Psoas muscle (tissue), 8 donors: ENCODE measurements around the gene STAT4. TPM values are rescaled to one million over a fixed set of nuclear protein-coding genes. Genes with fewer than 3 reads are reported as not detected.

ENCODE experiments used
- ATAC-seq, 4 donors: fragments of 200-7000 bp; cut with Tn5 transposase; one replicate each; pipeline ENCODE4 v1.9.1; 2020; ENCODE audit warnings: moderate library complexity in 3 of 4, mild to moderate bottlenecking in 2 of 4
- DNase-seq, 2 donors: peaks; one replicate each; pipeline ENCODE4 v3.0.0-alpha.2; 2020
- H3K27ac ChIP-seq: fragments of 200-600 bp; one replicate; pipeline ENCODE4 v1.8.0; 2022
- H3K27me3 ChIP-seq, 3 donors: fragments of 200-600 bp in 1 of 3; one replicate each; pipeline versions ENCODE4 v1.6.1 to v1.8.0; 2013 to 2022; ENCODE audit warnings: low read length in 2 of 3, mild to moderate bottlenecking in 2 of 3, moderate library complexity in 1 of 3; ENCODE audit not compliant: insufficient read depth in 3 of 3
- H3K36me3 ChIP-seq, 2 donors: fragments of 200-600 bp in 1 of 2; one replicate each; pipeline versions ENCODE4 v1.6.1 to v1.8.0; 2013 to 2022; ENCODE audit warnings: low read depth in 1 of 2, mild to moderate bottlenecking in 1 of 2, moderate library complexity in 1 of 2; ENCODE audit not compliant: insufficient read depth in 1 of 2
- H3K4me1 ChIP-seq: fragments of 200-600 bp; one replicate; pipeline ENCODE4 v1.8.0; 2022
- H3K4me3 ChIP-seq: fragments of 200-600 bp; one replicate; pipeline ENCODE4 v1.8.0; 2022; ENCODE audit warnings: mild to moderate bottlenecking
- H3K9me3 ChIP-seq: fragments of 200-600 bp; one replicate; pipeline ENCODE4 v1.8.0; 2022
- CTCF ChIP-seq: fragments of 200-600 bp; IDR thresholded peaks from one replicate; pipeline ENCODE4 v1.8.0; 2022; ENCODE audit warnings: antibody characterized with exemption
- WGBS, 3 donors: extraction: QIAGEN DNeasy Blood & Tissue Kit; methylation state at CpG; one replicate each; pipeline versions ENCODE4 v1.1.6 to v1.1.7; 2013; 5-methylcytosine and 5-hydroxymethylcytosine counted together
- intact Hi-C, 2 donors: fragments of 100-400 bp; cut with DNase I; formaldehyde crosslinking; loops; one replicate each; pipeline versions ENCODE4 v1.11.0 to v1.14.2; 2022
- long read RNA-seq, 2 donors: library from polyadenylated mRNA; unstranded; transcript quantifications; one replicate each; pipeline ENCODE4 v2.0.0, GENCODE V29; 2021
- polyA plus RNA-seq, 3 donors: library from polyadenylated mRNA; stranded (reverse); fragments of 200-250 nt; gene quantifications; one replicate each; pipeline ENCODE4 v1.2.3, GENCODE V29; 2013
- total RNA-seq, 4 donors: library from RNA; stranded (reverse); fragmentation: NEBNext Ultra II Directional in 2 of 4; extraction: Animal tissue kit (Norgen Biotek cat#: 25700) in 2 of 4; gene quantifications; one replicate each; pipeline versions ENCODE4 v1.2.1 to v1.2.4, GENCODE V29; 2021 to 2023
- donor health status: healthy with polysubstance abuse.
- donor health status: DM: no; HTN: no; CAD: no; lungs with moderate emphysema.
- donor health status: Bipolar disorder and iron deficiency.
- donor health status: healthy.
- donor health status: DM: yes; HTN: yes; CAD: no.
- donor health status: DM: no; HTN: no; CAD: no.
- donor health status: DM: no; HTN: no; CAD: no.
- donor health status: DM: yes; HTN: yes; CAD: no.

The STAT4 gene
- total RNA-seq (under 1 TPM; 0.26 to 0.56 (median 0.41) TPM), polyA plus RNA-seq (under 1 TPM; 0.19 to 0.38 (median 0.24) TPM)
- long read RNA-seq, donor 1, result 0 reads
- long read RNA-seq, donor 2, result 0 reads

- Histone ChIP-seq H3K27ac (no peak within 1 kb of the TSS), H3K4me1 (no peaks in the 10 kb centered on the region), H3K36me3 (no peaks in the 10 kb centered on the region), H3K9me3 (no peaks in the 10 kb centered on the region), H3K4me3 (peak within 1 kb of the TSS; percentile 66), H3K27me3 (no peaks in the 10 kb centered on the region)
- DNase-seq (no peak), ATAC-seq (peak; percentile 27 to 45 (median 30))
- WGBS, 3 donors, result 8 to 9% (median 8%) methylated on average over 33 of the region's 33 CpGs
- TF ChIP-seq CTCF, result no peak
- intact Hi-C loops, result no loop called here
Observed at GRCh38 chr2:191150600-191151330, at the start of gene STAT4. STAT4 (minus strand) TSS chr2:191150994; CDS start chr2:191148203, 2,791 bp downstream.

DNA sequence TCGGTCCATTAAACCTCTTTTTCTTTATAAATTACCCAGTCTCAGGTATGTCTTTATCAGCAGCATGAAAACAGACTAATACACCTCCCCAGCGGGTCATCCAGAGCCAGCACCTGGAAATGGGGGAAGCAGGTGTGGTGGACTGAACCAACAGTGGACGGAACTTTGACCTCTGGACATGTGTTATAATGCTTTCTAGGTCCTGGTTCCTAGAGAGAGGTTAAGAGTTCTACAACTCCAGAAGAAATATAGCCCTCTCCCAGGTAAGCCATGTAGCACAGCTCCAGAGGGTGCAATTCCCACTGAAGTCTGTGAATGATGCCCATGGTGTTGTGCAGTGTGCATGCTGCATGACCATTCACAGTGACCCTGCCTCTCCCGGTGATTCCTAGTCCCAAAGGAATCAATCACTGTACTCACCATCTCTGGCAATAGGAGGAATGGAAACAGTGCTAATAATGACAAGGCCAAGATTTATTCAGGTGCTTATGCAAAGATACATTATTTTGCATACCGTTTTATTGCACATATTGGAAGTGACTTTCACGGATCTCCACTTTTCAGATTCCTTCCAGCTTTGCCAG is 49.2 kb upstream of the STAT4 start:
- DNase-seq (no peak), ATAC-seq (no peak)
- H3K4me3 ChIP-seq, result no peak overlapping the region
- H3K4me1 ChIP-seq, result no peaks in the 10 kb centered on the region
- TF ChIP-seq CTCF, result no peak
- H3K27ac ChIP-seq, result no peak overlapping the region
- H3K9me3 ChIP-seq, result no peaks in the 10 kb centered on the region
- WGBS, 3 donors, result 94 to 99% (median 96%) methylated on average over 6 of the region's 6 CpGs
- no peaks in the 10 kb centered on the region for H3K27me3 ChIP-seq
- no peaks in the 10 kb centered on the region for H3K36me3 ChIP-seq
- intact Hi-C loops, result no loop called here

DNA sequence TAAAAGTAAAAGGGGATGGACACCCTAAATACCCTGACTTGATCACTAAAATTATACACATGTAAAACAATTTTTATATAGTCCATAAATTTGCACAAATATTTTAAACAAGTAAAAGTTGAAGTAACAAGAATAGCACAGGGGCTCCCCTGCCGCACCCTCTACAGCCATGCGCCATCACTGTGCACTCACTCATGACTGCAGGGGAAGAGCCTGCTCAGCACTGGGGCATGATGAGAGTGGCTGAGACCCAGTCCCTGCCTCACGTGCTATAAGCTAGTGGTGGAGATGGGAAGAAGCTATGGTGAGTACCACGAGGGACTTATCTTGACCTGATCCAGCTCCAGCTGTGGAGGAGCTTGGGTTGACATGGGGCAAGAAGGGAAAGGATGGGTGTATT is 47.5 kb upstream of the STAT4 start:
- 93 to 96% (median 95%) methylated on average over 4 of the region's 4 CpGs for WGBS, 3 donors
- ATAC-seq, result no peak

GRCh38 chr2:191197096-191197495 is 46.3 kb upstream of the STAT4 start:
- Histone ChIP-seq H3K27ac (no peak overlapping the region), H3K4me3 (no peak overlapping the region), H3K9me3 (no peaks in the 10 kb centered on the region), H3K4me1 (no peaks in the 10 kb centered on the region), H3K27me3 (no peaks in the 10 kb centered on the region), H3K36me3 (no peaks in the 10 kb centered on the region)
- no peak for ATAC-seq
- no peak for DNase-seq
- 92 to 94% (median 93%) methylated on average over 3 of the region's 3 CpGs for WGBS, 3 donors
- no peak for TF ChIP-seq CTCF
- intact Hi-C loops, result no loop called here

More for the DNA sequence above, 47.5 kb upstream of the STAT4 start:
- H3K9me3 ChIP-seq, result no peaks in the 10 kb centered on the region
- no peak overlapping the region for H3K4me3 ChIP-seq
- H3K4me1 ChIP-seq, result no peaks in the 10 kb centered on the region
- H3K36me3 ChIP-seq, result no peaks in the 10 kb centered on the region
- intact Hi-C loops, result no loop called here
- no peak for DNase-seq
- H3K27me3 ChIP-seq, result no peaks in the 10 kb centered on the region
- no peak for TF ChIP-seq CTCF
- no peak overlapping the region for H3K27ac ChIP-seq
